Activated CD4-positive, alpha-beta T cell treated with anti-CD3 and anti-CD28 coated beads, Interleukin-2, amount 50 U/mL, for 48 hours (primary cell): ENCODE measurements around the gene HHAT.
"Not testable (repeated sequence)": the region's sequence is repeated elsewhere in the genome, so short reads cannot be mapped to it uniquely, and the experiment has no call there.

Experiments
- DNase-seq, 2 experiments: peaks; one replicate each; pipeline ENCODE4 v3.0.0-alpha.2; 2020

The HHAT gene

GRCh38 chr1:210655511-210655910 lies 326.8 kb downstream of the HHAT start:
- DNase-seq = no peak

- DNase-seq = no peak
These were observed 329.1 kb downstream of the HHAT start for GRCh38 chr1:210657806-210658205.

GRCh38 chr1:210661520-210661919 lies 332.8 kb downstream of the HHAT start:
- DNase-seq = not testable (repeated sequence)

GRCh38 chr1:210662291-210663050 lies 333.8 kb downstream of the HHAT start:
- DNase-seq = no peak

GRCh38 chr1:210663730-210664573 lies 335.2 kb downstream of the HHAT start:
- no peak for DNase-seq

- DNase-seq = no peak
These were observed 341.2 kb downstream of the HHAT start for GRCh38 chr1:210669951-210670350.

- no peak for DNase-seq
These were observed 345.4 kb downstream of the HHAT start for GRCh38 chr1:210674151-210674550.

- DNase-seq = no peak
These were observed 347.8 kb downstream of the HHAT start for GRCh38 chr1:210676539-210676938.

- DNase-seq = no peak
These were observed 348.8 kb downstream of the HHAT start for GRCh38 chr1:210677533-210677932.

- DNase-seq = no peak
These were observed 349.6 kb downstream of the HHAT start for GRCh38 chr1:210678306-210678705.

- no peak for DNase-seq
These were observed 352.5 kb downstream of the HHAT start for GRCh38 chr1:210681158-210681557.

- no peak for DNase-seq
These were observed 354.8 kb downstream of the HHAT start for GRCh38 chr1:210683403-210684047.

- DNase-seq = no peak
These were observed 356.0 kb downstream of the HHAT start for GRCh38 chr1:210684466-210685294.

- no peak for DNase-seq
These were observed 356.6 kb downstream of the HHAT start for GRCh38 chr1:210685295-210685650.

GRCh38 chr1:210686841-210687240 lies 358.1 kb downstream of the HHAT start:
- DNase-seq = no peak

- DNase-seq = no peak
These were observed 359.0 kb downstream of the HHAT start for GRCh38 chr1:210687582-210688279.

- no peak for DNase-seq
These were observed 360.0 kb downstream of the HHAT start for GRCh38 chr1:210688512-210689234.

- no peak for DNase-seq
These were observed 361.1 kb downstream of the HHAT start for GRCh38 chr1:210689826-210690225.

GRCh38 chr1:210690236-210690635 lies 361.5 kb downstream of the HHAT start:
- DNase-seq = no peak

- DNase-seq = no peak
These were observed 362.4 kb downstream of the HHAT start for GRCh38 chr1:210691039-210691610.

GRCh38 chr1:210692796-210693195 lies 364.1 kb downstream of the HHAT start:
- no peak for DNase-seq
